ENCODE results near the gene LRRK2.
"Not testable (repeated sequence)": the region's sequence is repeated elsewhere in the genome, so short reads cannot be mapped to it uniquely, and the experiment has no call there.

The LRRK2 gene

DNA sequence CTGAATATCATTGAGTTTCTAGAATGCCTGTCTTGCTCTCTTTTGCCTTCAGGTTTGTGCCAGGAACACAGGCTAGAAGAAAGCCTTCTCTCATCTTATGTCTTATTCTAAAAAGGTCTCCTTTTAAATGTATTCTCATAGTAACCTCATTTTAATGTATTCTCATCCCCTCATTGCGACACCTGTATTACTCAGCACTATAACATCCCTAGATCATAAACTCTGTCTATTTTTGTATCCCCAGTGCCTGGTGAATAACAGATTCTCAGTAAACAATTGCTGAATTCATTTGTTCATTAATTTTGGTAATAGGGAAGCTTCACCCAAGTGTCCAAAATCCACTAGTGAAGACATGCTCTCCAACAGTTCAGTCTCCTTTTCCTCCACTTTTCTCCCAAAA is 8.8 kb upstream of the LRRK2 start:
- DNase-seq = no peak

DNA sequence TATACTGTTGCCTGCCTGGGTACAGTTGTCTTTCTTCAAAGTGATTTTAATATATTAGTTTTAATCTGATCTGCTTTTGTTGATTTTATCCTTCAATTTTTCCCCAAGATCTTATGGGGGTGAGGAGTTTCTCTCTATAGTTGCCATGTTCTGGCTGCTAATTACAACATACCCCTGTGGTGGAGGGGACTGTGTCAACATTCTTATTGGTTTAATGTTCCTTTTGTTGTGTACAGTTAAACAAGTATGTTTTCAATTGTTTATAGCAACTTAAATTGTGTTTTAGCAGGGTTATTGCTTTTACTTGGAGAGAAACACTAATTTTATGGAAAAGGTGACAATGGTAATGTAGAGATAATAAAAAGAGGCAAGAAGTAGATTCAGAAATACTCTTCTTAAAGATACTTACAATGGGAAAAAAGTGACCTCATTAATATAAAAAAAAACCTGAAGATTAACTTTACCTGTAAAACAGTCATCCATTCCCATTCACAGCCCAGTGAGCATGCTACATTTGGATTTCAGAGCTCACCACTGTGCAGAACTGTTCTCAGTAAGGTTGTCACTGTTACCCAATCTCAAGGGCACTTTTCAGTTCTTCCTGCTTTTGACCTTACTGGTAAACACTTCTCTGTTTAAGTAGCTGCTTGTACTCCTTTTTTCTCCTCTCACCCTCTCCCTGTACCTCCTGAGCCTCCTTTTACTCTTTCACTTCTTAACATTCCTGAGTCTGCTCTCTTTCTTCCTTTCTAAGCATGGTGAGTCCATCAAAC is 8.1 kb upstream of the LRRK2 start:
- no peak for DNase-seq

DNA sequence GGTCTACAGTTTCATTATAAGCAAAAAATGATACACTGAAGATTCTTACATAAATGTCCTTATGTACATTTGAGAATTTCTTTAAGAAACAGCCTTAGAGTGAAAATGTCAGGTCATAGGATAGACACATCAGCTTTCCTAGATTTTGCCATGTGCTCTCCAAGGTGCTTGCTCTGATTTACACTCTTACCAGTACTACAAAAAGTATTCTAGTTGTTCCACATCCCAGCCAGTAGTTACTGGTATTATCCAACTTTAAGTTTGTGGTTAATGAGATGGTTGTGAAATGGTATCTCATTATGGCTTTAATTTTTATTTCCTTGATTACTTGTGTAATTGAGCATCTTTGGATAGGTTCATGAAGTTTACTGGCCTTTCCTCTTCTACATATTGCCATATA is 5.0 kb upstream of the LRRK2 start:
- DNase-seq = no peak

DNA sequence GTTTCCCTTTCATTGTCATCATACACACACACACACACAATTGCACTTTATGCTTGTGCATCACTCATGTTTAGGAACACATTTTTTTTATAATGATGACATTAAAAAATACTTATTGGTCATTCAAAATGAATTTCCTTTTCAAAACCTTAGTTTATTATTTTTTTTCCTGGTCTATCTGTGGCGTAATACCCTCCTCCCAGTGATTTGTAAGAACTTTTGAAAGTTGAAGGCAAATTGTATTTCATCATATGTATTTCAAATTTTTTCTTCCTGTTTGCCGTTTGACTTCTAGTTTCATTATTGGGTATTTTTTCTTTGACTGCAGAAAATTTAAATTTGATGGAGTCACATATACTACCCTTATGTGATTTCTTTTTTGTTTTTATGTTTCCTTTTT is 2.5 kb upstream of the LRRK2 start:
- no peak for DNase-seq

DNA sequence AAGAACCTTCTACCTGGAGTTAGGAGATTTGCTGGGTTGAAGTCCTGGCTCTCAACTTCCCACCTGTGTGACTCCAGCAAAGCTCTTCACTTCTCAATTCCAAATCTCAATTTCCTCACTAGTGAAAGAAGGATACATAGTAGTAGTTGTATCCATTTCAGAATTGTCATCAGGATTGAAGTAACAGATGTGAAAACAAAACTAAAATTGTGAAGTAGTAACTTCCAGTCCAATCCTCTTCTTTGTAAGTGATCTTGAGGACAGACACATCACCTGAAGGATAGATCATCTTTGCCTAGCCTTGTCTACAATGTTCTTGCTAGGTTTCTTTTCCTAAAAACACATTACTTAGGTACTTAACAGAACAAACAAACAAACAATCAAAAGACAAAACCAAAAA is 1.2 kb upstream of the LRRK2 start:
- no peak for DNase-seq

DNA sequence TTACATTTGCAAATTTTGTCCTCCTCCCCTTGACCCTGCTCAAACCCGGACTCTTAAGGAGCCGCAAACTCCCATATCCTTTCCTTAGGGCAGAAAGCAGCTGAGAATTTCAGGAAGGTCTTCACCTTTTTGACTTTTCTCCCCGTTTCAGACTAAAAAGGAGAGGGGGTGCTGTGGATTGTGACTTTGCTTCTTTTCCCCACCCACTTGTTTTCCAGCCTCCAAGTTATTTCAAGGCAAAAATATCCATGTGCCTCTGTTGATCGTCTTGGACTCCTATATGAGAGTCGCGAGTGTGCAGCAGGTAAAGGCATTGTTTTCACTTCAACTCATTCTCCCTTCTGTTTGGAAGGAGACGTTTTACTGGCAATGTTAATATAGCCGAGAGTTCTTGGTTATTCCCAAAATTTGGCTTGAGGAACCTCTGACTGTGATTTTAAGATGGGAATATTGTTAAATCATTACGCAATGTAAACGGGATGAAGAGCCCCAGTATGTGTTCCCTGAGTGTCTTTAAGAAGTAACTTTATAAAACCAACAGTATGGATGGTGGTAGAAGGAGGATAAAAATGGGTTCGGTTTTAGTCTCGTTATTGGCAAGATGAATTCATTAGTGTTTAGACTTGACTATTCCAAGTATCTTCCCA is 663 bp downstream of the LRRK2 start:
- no peak for DNase-seq

DNA sequence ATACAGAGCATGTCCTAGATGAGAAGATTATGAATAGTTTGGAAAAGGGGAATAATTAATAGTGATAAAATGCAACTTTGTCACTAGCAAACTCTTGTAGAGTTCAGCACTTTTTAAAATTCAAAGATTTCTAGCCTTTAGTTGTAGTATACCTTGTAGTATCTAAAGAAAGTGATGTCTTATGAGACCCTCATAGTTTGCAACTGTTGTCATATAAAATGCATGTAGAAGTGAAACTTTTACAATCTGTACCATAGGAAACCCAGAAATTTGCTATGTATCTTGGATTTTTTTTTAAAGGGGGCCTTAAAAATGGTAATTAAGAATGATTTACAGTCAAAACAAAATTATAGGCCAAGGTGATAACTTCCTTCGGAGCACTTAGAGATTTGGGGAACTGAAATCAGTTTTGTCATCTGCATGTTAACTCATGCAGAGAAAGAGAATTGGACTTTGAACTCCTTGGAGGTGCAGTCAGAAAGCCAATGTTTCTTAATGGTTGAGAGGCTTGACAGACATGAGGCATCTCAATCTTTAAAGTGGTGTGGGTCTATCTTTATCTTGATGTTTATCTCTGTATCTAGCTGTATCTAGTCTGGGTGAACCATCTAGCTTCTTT is 1.3 kb downstream of the LRRK2 start:
- no peak for DNase-seq

DNA sequence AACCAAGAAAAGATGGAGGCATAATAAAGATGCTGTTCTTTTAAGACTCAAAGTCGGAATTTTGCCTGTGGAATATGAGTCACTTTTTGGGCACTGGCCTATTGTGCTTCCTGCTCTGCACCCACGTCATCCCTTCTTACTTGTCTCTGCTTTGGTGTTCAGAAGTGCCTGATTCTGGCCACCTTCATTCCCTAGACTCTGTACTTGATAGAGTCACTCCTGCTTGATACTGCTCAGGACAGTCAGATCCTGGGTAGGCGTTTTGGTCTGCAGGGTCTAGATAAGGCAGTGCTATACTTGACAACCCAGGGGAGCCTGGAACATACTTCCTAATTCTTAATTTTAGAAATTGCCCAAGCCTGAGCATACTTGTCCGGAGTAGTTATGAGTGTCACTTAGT is 1.9 kb downstream of the LRRK2 start:
- peak; percentile 30 for DNase-seq

DNA sequence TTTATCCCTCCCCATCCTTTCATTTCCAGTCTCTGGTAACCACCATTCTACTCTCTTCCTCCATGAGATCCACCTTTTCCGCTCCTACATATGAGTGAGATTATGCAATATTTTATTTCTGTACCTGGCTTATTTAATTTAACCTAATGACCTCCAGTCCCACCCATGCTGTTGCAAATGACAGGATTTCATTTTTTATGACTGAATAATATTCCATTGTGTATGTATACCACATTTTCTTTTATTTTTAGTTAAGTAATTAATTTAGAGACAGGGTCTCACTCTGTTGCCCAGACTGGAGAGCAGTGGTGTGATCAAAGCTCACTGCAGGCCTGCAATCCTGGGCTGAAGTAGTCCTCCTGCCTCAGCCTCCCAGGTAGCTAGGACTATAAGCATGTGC is 2.6 kb downstream of the LRRK2 start:
- DNase-seq = no peak

DNA sequence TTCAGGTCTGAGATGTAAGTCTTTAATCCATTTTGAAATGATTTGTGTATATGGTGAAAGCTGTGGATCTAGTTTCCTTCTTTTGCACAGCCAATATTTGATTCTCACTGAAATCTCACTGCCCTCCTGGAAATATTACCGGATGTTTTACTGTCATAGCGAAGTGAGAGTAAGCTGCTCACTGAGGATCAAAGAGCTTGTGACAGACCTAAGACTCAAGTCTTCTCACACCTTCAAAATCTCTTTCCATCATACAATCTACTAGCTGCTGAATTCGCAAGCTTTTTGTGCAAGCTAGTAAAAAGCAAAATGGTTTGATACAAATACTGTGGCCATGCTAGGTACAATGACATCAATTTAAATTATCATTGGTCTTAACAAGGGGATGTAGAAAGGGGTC is 3.9 kb downstream of the LRRK2 start:
- DNase-seq = no peak

DNA sequence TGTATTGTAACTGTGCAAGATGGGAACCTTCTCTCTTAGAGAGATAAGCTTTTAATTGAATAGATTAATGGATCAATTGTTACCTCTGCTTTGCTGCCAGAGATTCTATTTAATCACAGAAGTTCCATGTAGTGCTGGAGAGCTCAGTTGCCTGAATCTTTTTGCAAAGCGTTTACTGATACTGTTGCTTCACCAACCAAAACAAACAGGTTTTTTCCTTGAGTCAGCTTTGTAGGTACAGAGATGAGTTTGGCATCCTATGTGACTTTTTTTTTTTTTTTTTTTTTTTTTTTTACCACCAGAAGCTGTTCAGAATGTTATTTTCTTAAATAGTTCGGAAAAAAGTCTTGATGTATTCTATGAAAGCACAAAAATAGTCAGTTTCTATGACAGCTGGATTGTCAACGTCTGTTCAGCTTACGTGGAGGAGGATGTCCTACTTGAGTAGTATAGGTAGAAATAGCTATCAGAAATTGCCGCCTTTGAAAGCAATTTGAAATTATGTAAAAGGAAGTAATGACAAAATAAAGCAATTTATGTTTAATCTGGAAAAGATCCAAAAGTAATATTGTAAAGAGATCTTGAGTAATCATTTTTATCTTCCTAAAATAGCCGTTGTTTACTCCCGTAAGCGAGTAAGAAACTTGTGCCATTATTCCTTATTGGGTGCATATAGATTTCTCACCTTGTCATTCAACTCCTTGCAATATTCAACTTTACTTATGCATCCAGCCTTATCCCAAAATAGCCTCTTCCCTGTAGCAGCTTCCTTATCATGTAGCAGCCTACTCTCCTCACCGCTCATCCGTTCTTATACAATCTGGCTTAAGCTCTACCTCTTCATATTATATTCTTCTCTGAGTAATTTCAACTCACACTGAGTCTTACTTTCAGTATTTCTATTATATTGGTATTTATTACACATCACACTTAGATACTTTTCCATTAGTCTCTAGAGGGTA is 5.2 kb downstream of the LRRK2 start:
- DNase-seq = no peak

DNA sequence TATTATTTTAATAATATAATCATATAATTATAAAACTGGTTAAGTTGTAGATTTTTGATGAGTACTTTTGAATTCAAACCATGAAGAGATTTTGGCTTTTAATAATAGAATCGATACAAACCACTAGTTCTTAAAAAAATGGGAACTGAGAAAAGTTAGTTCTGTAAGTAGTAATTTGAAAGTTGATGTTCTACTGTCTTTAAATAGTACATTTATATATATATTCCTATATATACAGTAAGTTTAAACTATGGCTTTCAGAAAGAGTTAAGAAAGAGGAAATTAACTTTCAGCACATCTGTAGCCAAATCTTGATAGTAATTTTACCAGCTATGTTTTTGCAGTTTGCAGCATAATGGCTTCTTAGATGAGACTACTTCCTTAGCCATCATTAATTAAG is 7.8 kb downstream of the LRRK2 start:
- DNase-seq = no peak

DNA sequence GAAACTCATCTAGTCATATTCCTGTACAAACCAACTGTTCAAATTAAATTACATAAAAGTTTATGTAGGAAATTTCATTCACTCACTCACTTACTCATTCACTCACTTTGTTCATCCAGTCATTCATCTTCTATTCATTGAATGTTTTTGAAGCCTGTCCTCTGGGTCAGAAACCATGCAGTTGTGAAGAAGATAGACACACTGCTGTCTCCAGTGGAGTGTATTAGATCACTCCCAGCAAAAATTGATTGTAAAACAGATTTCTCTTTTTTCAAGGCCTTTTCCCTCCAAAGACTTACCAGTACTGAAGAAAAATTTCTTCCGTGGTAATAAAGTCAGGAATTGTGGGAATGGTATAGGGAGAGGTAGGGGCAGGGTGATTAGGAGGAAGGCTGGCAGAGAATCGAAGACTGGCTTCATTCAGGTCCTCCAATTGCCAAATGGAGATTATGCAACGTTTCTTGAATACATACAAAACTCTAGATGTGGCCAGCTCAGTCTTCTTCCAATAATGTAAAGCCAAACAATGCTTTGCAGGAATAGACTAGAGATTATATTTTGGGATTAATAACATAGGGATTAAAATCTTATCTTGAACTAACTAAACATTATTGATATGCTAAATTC is 9.1 kb downstream of the LRRK2 start:
- no peak for DNase-seq

DNA sequence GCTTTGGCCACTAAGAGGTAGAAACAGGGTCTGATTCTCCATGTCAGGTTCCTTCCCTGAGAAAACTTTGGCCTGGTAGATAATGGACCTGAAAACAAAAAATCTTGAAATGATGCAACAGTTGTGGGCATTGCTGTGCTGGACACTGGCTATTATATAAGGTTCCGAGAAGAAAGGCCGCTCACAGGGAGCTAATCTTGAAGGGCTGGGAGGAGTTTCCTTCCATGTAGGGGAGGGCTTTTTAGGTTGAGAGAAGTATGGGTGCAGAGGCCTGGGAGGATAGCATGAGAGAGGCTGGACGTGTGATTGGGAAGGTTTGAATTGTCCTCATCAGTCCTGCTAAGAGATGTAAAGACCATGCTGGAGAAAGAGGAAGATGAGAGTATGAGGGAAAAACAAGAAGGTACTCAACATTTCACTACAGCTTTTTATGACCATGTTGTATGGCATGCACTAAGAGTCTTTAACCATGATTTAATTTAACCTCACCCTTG is 11.6 kb downstream of the LRRK2 start:
- DNase-seq = no peak

DNA sequence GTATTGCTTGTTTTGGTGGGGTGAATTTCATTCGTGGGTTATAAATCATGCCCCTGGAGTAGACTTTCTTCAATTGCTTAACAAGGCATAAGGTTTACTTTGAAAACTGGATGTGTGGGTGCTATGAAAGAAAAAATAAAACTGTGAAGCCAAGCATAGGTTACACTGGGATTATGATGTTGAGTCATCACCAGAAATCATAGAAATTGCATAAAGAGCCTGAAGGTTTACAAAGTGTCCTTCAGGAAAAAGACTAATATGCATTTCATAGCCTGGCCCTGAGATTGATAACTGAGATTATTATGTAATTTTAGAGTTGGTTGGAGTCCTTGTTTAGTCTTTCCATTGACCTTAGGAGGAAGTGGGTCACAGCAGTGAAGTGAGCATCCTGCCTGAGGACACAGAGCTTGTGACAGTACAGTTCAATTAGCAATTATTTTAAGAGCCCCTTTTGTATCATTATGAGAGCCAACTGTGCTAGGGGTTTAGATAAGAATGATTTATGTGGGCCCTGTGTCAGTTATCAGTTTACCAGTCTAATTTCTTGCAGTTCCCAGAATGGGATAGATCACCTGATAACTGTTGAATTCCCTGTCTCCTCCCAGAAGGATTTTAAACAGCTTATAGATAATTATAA is 13.6 kb downstream of the LRRK2 start:
- DNase-seq = no peak

DNA sequence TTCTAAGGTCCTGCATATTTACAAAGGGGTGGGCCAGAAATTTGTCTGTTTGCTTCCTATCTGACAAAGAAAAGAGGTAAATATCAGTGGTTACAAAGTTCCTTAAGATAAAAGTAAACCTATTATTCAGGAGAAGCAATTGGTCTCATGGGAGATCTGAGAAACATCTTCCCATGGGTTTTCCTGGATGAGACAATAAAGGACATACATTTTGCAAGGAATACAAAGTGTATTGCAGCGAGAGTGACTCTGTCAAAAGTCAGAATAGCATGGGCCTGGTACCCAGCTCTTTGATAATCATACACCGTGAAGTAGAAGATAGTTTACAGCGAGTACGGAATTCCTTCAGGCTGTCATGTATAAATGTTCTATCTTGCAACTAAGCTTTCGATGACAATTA is 14.2 kb downstream of the LRRK2 start:
- no peak for DNase-seq

DNA sequence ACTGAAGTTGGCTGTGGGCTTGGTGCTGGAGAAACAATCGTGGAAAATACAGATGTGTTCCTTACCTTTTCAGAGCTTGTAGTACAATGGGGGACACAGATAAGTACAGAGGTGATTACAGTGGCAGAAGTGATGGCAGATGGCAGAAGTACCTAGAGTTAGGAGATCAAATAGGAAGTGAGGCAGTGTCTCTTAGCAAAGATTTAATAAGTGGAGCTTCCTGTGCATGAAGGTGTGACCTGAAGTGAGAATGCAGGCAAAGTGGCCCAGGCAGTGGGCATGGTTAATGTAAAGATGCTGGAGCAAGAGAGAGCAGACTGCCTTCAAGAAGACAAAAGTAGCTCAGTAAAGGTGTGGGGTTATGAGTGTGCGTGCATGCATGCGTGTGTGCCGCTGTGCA is 16.0 kb downstream of the LRRK2 start:
- DNase-seq = no peak

DNA sequence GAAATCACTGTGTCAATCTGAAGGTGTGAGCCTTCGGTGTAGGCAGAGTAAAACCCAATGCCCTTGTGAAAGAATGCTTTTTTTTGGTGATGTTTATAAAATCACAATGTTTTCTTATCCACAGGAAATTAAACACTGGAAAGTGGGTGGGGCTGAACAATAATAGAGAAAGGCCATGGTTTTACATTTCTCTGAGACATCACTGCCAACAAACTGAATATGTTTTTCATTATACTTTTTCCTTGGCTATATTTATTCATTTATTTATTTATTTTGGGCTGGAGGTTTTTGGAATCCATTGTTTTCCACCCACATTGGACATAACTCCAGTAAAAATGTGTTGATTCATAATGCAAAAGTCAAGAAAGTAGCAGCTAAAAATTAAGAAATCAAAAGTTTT is 16.9 kb downstream of the LRRK2 start:
- DNase-seq = no peak

DNA sequence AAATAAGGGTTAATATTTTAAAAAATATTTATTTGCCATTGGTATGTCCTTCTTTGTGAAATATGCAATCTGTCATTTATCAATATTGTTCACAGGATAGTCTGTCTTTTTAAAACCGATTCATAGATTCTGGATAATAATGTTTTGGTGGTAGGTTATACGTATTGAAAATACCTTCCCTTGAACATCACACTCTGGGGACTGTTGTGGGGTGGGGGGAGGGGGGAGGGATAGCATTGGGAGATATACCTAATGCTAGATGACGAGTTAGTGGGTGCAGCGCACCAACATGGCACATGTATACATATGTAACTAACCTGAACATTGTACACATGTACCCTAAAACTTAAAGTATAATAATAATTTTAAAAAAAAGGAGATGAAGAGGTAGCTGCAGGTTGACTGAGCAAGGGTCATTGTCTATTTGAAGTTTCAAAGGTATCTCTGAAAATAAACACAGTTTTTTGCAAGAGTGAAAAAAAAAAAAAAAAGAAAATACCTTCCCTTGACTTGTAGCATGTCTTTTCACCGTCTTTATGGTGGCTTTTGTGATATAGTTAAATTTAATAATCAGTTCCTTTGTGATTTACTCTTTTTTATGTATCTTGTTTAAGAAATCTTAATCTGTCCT is 19.8 kb downstream of the LRRK2 start:
- DNase-seq = not testable (repeated sequence)

DNA sequence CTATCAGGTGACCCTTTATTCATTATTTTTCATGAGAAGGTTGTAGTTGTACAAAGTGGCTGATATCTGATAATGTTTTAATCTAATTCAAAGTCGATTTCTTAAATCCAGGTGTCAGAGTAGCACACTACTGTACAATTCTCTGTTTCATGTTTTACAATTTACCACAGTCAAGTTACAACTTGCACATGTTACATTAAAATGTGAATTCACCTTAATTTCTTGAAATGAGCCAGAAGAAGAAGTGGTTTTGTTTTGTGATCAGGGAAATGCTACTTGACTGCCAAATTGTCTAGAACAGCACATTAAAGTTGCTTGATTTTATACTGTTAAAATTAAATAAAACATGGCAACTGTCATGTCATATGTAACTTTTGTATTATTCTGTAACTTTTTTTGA is 23.2 kb downstream of the LRRK2 start:
- DNase-seq = no peak

DNA sequence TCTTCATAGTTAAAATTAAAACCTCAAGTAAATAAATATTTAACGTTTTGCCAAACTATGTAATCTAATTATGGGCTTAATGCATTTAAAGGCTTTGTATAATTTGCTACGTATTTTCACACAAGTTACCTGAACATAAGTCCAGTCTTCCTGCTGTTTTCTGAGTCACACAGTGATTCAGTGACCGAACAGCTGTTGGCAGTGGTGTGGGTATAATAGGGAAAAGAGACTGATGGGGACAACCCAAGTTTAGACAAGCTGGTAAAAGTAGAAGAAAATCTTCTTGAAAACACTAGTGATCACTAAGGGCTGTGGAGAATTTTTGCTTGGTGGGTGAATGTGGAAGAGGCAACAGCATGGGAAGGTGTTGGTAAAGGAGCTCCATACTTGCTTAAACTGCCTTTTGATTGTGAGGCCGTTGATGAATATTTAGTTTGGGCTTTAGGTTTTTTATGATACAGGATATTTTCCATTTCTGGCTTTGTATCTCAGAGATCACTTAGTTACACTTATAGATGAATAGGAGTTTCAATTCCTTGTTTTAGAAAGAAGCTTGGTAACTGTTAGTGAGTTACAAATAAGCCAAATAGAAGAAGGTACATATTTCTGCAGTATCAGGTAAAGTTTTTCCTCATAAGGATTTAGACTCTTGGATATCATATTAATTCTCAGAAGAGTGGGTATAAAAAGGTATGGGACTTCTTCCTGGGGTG is 23.9 kb downstream of the LRRK2 start:
- DNase-seq = no peak
